HG02571 (cell line): Measurements from ENCODE around the gene HHAT.

Source experiments
- ATAC-seq: cut with Tn5 transposase; IDR thresholded peaks from one replicate; pipeline ENCODE4 v1.9.1; 2021; ENCODE audit warnings: mild to moderate bottlenecking, moderate library complexity; ENCODE audit not compliant: unreplicated experiment

Gene HHAT

DNA sequence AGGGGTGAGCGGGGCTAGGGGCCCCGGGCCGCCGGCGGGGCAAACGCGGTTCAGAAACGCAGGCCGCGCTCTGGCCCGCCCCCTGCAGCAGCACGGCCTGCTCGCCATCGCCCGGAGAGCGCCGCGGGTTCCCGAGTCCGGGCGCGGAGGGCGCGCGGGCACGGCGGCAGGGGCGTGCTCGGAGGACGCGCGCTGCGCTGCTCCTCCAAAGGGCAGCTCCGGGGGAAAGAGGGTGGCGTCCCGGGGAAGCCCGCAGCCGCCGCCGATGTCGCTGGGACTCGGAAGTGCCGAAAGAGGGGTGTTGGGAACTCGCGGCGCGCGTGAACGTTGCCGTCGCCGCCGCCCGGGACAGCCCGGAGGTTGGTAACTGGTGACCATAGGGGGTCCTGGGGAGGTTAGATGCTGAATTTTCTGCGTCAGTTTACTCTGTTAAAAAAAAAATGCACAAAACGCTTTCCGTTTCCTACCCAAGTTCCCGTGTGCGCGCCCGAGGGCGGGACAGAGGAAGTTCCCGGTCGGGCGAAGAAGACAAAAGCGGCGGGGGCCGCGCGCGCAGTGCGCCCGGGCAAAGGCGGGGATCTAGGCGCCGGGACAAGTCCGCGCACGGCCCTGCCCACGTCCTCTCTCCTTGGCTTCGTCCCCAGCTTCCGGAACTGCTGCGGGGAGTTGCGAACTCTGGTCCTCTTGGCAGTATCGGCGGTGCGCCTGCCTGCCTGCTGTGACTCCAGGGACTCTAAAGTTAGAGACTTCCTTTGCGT is at the start of gene HHAT:
TSS of gene HHAT (plus strand) at position 157 of the 758 bp plus-strand sequence. CDS start 20,074 bp downstream, outside the sequence.
- ATAC-seq = peak; percentile 42

DNA sequence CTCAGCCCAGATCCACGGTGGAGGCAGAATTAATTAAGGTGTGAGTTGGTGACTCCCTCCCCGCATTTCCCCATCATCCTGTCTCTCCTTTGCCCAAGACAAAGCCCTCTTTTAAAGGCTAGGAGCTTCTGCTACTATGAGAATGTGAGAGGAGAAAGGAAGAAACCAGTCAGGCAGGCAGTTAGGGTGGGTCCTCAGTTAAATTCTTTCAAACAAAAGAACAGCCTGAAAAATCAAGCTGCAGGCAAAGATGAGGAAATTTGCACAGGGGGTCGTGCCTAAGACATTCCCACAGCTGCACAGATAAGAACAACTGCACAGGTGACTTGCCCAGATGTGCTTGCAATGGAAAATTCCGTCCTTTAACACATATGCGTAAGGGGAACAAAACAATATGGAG is 48.5 kb upstream of the HHAT start:
- ATAC-seq = no peak

DNA sequence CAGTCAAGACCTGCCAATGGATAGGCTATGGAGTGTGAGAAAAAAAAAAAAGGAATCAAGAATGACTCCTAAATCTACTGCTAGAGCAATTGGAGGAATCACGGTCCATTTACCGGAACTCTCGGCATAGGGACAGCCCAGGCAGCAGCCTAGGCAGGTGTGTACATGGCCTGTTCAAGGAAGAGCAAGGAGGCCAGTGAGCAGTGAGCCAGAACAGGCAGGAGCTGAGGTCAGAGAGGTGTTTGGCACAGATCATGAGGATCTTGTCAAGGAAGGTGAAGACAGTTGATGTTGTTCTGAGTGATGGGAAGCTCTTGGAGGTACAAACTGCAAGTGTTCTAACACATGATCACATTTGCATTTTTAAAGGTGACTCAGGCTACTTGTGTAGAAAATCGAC is 40.6 kb upstream of the HHAT start:
- no peak for ATAC-seq

DNA sequence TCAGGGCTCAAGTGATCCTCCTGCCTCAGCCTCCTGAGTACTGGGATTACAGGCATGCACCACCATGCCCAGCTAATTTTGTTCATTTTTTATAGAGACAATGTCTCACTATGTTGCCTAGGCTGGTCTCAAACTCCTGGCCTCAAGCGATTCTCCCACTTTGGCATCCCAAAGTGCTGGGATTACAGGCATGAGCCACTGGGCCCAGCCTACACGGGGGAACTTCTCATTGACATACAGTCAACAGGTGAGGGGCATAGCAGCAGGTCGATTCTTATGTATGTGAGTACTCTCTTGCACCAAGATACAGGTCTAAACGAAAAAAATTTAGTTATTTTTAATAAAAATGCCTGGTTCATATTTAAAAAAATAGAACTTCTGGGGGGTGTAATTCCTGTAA is 39.5 kb upstream of the HHAT start:
- ATAC-seq = no peak

DNA sequence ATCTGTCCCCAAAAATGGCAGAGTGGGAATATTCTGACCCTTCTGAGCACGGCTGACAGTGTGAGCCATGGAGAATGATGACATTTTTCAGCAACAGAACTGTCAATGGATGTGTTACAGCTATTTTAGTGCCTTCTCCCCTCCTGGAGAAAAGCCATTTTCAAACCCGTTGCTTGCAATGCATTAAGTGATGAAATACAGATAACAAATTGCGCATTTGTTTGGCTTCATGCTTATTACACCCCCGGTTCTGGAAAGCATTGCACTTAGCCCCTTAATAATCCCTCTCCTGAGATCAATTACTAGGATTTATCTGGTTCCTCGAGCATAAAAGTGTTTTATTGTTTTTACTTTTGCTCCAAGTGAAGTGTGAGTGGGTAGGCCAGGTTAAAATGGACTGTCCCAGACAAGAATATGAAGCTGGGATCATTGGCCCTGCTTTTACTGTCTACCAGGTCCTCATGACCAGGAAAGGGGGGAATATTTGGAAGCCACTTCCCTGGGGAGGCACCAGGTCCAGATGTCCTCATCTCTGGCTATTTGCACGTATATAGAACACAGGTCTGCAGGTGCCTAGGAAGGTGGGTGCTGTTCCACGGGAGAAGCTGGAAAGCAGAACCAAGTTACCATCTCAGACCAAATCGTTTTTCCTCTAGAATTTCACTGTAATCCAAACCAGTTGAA is 37.5 kb upstream of the HHAT start:
- ATAC-seq = no peak

DNA sequence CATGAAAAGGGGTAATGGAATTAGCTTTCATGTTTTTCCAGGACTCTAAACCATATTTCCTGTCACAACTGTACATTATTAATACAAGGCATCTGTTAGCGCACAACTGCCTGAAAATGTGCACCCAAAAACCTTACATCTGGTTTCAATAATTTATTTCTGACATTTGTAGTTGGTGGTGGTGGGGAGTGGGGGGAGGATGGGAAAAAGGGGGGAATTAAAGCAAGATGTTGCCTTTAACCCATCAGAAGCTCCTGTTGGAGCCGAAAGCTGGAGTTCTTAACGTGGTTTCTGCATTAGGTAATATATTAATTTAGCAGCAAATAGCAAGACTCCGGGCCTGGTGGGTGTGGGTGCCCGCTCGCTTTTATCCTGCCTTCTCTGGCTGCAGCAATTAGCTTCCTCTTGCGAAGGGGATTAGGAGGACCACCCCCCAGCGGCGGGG is 36.9 kb upstream of the HHAT start:
- ATAC-seq = no peak

DNA sequence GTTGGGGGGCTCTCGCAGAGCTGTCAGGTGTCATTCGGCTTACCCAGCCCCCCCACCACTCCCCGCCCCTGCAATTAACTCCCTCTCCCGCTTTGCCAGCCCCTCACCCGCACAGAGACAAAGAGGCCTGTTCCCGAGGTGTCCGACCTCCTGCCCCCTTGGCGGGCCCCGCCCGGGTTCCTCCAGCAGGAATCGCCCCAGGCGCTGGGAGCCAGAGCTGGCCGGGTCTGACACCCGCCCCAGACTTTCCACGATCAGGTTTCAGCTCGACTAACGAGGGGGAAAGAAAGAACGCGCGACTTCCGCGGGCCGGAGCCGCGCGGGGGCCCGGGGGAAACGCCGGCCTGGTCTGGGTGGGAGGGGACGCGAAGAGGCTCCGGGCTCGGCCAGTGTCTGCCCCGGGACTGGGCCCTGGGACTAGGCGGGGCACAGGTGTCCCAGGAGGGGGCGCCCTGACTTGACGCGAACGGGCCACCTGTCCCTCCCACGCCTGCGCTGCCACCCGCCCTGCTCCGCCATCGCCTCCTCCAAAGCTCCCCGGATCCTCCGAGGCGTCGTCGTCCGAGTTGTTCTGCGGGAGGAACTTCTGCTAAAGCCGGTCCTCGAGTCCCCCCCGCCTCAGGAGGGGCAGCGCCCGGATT is 36.4 kb upstream of the HHAT start:
- ATAC-seq = peak; percentile 68

DNA sequence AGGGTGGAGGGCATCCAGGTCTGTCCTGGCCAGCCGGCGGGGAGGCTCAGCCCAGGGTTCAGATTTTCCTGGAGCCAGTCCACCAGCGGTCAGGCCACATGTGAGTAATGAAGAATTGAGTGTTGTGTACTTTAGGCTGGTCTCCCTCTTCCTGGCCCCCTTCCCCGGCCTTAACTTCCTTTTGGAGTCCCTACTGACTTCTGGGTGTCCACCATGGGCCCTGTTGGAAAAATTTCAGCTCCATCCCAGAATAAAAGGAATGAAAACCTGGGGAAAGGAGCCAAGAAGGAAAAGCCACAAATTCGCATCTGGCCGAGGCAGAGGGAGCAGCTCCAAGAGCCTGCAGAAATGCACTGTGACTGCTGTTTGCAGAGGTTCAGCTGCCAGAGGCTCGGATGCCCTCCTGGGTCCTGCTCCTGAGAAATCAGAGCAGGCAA is 35.5 kb upstream of the HHAT start:
- ATAC-seq = no peak

DNA sequence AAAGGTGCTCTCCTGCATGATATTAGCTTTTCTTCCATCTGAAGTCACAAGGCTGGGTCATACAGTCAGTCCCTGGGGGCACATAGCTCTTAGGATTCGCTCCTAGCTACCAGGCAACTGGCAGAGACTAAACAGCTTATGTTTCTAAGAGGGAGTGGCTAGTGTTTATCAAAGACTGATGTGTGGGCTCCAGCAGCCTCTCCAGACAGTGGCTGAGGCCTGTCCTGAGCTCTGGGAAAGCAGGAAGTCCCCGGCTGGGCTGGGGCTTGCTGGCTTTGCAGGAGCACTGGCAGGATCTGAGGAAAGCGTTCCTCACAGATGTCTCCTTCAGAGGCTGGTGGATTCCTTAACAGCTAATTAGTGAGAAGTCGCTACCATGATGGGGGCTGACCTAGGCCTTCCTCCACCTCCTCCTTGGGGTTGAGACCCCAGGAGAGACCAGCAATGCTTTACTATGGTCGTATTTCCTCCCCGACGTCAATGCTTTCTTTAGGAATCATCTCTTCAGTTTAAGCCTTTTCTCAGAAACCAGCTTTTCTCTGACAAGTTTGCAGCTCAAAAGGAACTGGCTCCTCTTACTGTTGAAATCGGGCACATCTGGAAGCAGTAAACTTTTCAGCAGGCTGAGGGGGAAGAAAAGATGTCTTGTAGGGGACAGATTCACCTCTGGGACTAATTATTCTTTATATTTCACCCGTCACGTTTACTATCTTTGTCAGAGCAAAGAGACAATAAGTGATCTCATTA is 33.5 kb upstream of the HHAT start:
- no peak for ATAC-seq

DNA sequence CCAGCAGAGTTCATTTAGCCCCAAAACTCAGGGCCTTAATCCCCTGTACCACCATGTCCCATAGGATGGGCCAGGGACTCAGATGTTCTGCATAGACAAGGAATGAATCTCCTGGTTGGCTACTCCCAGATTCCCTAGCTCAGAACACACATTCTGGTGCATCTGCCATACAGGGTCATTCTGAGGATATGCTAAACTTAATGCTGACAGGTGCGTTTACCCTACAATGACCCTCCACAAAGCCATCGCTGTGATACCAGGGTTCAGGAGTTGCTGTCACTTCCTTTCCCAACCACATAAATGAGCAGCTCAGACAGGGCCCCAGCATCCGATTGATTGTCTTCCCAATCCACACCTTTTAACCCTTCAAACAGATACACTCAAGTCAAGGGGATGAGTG is 32.0 kb upstream of the HHAT start:
- no peak for ATAC-seq

DNA sequence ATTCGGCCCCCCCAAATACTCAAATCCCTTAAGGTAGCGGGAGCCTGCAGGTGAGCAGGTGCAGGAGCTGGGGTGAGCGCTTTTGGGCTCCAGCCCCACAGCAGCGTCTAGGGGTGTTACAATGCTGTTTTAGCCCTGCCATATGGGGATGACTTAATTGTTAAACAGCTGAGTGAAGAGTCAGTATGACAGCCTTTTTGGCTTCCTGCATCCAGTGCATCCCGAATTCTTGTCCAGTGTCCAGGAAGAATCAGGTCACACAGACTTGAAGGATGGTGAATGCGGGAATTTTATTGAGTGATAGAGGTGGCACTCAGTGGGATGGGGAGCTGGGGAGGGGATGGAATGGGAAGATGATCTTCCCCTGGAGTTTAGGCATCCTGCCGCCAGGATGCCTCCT is 30.4 kb upstream of the HHAT start:
- ATAC-seq = no peak

DNA sequence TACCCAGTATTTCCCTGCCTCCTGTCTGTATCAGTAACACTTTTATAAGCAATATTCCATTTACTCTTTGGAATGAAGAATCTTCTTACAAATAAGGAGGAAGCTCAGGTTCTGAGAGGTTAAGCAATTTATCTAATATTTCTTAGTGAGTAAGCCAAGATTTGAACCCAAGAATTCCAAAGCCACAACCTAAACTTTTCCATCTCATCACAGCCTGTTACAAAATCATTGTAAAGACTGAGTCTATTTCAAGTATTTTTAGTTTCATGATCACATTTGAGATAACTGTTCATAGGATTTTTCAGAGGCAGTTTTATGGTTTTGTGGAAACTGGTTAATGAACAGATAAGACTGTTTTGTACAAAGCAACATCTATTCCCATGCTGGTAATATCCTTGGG is 29.8 kb upstream of the HHAT start:
- ATAC-seq = no peak

DNA sequence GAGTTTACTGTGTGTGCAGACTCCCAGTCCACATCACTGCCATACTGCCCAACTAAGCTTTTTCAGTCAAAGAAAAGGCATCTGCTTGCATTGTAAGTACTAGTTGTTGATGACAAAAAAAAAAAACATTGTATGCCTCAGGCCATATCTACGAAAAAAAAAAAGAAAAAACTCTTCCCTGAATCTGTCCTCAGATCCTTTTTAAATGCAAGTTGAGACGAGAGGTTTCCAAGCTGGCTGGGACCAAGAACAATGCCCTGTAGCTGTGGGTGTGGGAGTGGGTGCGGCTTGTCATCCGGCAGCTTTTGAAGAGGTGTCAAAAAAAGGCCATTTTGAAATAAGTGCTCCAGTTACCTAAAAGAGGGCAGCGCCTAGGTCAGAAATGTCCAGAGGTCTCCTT is 29.2 kb upstream of the HHAT start:
- ATAC-seq = no peak

DNA sequence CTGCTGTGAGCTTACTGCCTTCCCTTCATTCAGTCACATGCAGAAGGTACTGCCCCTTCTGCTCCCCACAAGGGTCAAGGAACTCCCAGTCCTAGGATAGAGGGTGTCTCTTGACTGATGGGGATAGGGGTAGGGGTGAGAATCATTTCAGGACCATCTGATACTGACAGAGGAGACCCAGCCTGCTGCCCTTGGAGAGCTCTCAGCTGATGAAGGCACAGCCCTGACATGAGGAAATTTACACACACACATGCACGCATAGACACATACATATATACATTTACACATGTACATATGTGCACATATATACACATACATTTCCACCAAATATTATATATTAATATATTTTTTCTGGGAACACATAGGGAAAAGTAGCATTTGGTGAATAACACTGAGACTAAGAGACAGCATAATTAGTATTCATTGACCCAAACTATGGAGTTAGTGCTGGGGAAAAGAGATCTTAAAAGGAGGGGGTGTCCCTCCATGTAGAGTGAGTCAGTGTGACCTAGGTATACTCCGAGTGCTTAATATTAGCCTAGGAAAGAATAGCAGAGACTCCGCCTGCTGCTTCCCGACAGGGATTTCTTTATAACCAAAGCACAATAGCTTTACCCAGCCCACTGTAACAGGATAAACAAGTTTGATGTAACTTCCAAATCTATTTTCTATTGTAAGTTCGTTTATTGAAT is 27.6 kb upstream of the HHAT start:
- ATAC-seq = no peak

DNA sequence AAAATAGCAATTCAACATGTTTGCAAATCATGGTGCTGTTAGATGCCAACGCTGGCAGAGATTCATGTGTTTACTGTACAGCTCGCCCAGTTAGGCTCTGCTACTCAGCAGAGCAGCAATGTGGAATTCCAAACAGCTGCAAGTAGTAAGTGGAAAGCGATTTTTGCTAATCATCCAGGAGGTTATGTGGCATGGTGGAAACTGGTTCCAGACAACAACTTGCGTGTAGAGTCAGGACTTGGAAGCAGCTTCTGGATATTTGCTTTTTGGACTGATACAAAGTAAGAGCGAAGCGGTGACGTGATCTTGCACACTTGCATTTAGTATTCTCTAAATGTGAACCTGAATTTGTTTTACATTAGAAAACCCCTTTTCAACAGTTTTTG is 27.1 kb upstream of the HHAT start:
- no peak for ATAC-seq

DNA sequence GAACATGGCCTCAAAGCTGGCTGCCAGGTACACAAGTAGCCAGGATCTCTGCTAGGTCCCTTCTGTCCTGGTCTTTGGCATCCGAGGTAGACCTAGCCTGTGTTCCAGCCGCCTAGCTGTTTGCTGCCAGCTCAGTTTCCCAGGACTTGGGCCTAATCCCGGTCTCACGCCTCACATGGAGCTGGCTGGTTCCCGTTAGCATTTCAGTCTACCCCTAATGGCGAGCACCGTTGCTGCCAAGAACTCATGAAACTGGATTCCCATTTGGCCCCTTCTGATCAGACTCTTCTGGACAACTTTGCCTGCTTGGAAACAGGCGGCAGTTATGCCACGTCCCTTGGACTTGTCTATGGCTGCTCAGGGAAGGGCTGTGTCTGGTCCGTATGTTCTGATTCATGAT is 26.2 kb upstream of the HHAT start:
- no peak for ATAC-seq

DNA sequence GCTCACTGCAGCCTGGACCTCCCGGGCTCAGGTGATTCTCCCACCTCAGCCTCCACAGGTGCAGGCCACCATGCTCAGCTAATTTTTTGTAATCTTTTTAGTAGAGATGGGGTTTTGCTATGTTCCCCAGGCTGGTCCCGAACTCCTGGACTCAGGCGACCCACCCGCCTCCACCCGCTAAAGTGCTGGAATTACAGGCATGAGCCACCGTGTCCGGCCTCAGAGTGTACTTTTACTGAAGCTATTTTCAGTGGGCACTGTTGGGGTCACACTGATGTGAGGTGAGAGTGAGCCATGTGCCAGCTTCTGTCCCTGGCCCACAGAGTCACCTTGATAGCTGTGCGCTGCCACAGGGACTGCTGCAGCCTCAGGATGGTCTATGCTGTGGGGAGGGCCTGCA is 25.3 kb upstream of the HHAT start:
- ATAC-seq = no peak

DNA sequence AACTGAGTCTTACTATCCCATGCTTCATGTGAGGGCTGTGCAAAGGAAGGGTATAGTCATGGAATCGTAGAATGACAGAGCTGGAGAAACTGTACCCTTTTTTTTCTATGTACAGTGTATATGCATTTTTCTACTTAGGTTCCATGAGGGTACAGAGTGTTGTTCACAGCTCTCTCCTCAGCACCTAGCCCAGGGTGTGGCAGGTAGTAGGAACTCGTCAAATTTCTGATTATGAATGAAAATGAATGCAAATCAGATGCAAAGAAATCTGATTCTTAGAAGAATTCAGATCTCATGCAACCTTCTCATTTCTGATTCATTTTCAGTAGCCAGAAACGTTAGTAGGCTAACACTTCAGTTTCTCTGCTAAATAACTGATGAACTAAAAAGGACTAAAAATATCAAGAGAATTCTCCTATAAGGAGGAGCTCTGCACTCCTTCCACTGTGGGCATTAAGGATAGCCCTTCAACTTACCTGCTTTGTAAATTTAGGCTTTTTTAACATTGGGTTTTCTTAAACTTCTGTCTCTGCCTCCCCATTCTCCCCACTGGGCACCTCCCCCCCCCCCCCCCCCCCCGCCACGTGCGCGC is 18.0 kb upstream of the HHAT start:
- ATAC-seq = no peak

DNA sequence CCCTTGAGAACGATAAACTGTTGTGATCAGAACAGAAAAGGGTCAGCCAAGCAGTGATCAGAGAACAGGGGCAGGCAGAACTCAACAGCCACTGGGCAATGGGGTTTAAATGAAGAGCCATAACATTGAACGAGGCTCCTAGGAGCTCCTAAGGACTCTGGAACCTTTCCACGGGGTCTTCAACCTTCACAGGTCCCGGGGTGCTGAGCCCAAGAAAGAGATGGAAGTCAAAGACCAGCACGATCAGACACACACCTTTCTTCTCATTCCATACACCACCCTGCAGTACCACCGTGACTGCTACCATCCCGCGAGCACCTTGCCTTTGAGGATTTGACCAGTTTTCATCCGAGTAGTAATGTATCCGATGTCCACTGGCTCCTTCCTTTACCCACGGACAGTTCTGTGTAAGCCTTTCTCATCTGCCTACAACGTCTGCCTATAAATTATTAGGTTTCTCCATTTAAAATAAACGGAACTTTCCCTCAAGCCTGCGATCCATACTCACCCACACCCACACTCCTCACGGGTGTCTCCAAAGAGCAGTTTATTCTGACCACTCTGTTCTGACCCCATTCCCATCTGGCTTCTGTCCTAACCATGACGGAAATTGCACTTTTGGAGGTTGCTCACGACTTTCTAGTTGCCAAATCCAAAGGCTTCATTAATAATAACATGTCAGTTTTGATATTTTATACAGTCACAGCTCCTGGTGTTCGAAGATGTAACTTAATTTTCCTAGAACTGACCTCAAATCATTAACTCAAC is 16.8 kb upstream of the HHAT start:
- ATAC-seq = no peak
